ENCODE data around the gene NPHP1.

Gene NPHP1

DNA sequence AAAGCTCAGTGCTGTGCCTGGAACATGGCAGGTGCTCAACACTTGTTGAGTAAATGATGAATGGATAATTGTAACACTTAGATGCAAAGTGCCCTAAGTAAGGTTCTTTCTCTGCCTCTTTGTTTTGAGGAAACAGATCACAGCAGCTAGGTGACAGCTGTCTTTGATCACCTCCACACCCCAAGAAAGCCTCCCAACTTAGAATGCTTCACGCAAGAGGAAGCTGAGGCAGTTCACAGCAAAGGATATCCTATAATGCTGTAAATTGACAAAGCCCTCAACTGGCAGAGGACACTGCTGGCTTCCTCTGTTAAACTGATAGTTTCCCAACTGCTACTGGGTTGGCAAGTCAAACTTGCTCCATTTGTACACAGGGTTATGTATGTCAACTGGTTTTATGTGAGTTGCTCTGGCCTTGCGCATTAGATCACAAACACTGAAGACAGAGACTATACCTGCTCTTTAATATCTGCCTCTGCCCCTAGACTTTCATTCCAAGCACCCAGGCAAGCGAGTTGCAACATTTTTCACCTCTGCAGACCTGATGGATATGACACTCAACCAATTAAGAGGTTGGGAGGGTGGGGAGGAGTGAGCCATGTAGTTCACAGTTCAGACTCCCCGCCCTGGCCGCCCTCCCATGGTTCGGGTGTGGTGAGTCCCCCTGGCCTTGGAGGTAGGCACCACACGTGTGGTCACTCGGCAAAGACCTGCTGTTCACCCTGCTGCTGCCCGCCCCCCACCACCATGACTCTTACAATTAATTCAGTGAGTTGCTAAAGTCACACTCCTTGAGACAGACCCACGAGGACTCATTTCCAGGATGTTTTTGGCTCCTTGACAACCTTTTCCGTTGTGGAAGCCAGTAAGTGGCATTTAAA lies 84.4 kb downstream of the NPHP1 start:
- no peaks in the 10 kb centered on the region for H3K79me2 ChIP-seq (ENCODE audit: insufficient read depth, low read length)
- H4K20me1 ChIP-seq (ENCODE audit: insufficient read depth, low read length) = no peaks in the 10 kb centered on the region
- H3K9me3 ChIP-seq (ENCODE audit: insufficient read depth, low read length, severe bottlenecking) = no peaks in the 10 kb centered on the region
- ATAC-seq (ENCODE audit: insufficient read depth, low read depth) = no peak
- no peak overlapping the region for H3K9ac ChIP-seq (ENCODE audit: low read depth, low read length)
- H3K4me1 ChIP-seq (ENCODE audit: insufficient read depth, low read length) = no peaks in the 10 kb centered on the region
- peaks cover 25% of the 10 kb centered on the region for H3K27me3 ChIP-seq (ENCODE audit: insufficient read depth, low read length, poor library complexity)
- TF ChIP-seq EZH2 (IDR thresholded peaks at IDR 0.05; ENCODE audit: borderline replicate concordance, low read depth, low read length, severe bottlenecking) = no peak
- TF ChIP-seq, protein P1, sequence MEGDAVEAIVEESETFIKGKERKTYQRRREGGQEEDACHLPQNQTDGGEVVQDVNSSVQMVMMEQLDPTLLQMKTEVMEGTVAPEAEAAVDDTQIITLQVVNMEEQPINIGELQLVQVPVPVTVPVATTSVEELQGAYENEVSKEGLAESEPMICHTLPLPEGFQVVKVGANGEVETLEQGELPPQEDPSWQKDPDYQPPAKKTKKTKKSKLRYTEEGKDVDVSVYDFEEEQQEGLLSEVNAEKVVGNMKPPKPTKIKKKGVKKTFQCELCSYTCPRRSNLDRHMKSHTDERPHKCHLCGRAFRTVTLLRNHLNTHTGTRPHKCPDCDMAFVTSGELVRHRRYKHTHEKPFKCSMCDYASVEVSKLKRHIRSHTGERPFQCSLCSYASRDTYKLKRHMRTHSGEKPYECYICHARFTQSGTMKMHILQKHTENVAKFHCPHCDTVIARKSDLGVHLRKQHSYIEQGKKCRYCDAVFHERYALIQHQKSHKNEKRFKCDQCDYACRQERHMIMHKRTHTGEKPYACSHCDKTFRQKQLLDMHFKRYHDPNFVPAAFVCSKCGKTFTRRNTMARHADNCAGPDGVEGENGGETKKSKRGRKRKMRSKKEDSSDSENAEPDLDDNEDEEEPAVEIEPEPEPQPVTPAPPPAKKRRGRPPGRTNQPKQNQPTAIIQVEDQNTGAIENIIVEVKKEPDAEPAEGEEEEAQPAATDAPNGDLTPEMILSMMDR (IDR thresholded peaks at IDR 0.05; ENCODE audit: borderline replicate concordance, extremely low read depth, low read length, poor library complexity, severe bottlenecking) = no peak
- H3K4me2 ChIP-seq (ENCODE audit: insufficient read depth, low read length) = no peak overlapping the region
- no peaks in the 10 kb centered on the region for H3K36me3 ChIP-seq (ENCODE audit: insufficient read depth, low read length)
- no peak for DNase-seq
- no peak overlapping the region for H3K4me3 ChIP-seq (ENCODE audit: low read depth in 1 of 2, low read length in 2 of 2)
- H2AFZ ChIP-seq (ENCODE audit: low read depth, low read length) = no peak overlapping the region
- no peak overlapping the region for H3K27ac ChIP-seq (ENCODE audit: low read length)

DNA sequence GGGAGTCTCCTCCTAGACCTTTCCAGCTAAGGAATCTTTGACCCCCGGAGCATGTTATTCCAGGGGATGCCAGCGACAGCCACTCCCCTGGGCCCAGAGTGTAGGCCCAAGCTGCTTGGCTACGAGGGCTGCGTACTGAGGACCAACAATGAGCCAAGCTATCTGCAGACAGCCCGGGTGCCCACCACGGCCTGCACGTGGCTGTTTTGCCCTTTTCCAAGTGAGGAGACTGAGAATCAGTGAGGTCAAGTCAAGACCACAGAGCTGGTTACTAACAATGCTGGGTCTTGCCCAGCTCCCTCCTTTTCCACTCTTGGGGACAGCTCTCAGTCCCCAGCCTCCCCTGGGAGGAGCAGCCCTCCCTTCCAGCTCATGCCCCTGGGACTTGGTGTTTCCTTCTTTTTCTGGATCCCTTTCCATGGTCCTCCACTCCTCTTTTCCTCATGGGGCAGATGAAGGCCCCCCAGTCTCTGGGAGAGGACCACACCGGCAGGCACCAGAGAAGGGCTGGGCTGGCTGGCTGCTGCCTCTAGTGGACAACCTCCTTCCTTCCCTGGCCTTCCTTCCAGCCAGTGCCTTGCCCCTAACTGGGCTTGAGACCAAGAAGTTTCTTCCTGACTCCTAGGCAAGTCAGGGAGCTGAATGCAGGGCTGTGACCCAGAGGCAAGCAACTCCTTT lies 88.6 kb downstream of the NPHP1 start:
- no peak for ATAC-seq (ENCODE audit: insufficient read depth, low read depth)
- no peak overlapping the region for H3K4me2 ChIP-seq (ENCODE audit: insufficient read depth, low read length)
- H3K4me3 ChIP-seq (ENCODE audit: low read depth in 1 of 2, low read length in 2 of 2) = no peak overlapping the region
- no peaks in the 10 kb centered on the region for H3K79me2 ChIP-seq (ENCODE audit: insufficient read depth, low read length)
- DNase-seq = no peak
- peaks cover 18% of the 10 kb centered on the region for H3K27me3 ChIP-seq (ENCODE audit: insufficient read depth, low read length, poor library complexity)
- no peaks in the 10 kb centered on the region for H3K36me3 ChIP-seq (ENCODE audit: insufficient read depth, low read length)
- H4K20me1 ChIP-seq (ENCODE audit: insufficient read depth, low read length) = no peaks in the 10 kb centered on the region
- H2AFZ ChIP-seq (ENCODE audit: low read depth, low read length) = no peak overlapping the region
- H3K4me1 ChIP-seq (ENCODE audit: insufficient read depth, low read length) = no peaks in the 10 kb centered on the region
- H3K9ac ChIP-seq (ENCODE audit: low read depth, low read length) = no peak overlapping the region
- no peak overlapping the region for H3K27ac ChIP-seq (ENCODE audit: low read length)
- TF ChIP-seq, protein P1 (IDR thresholded peaks at IDR 0.05; ENCODE audit: borderline replicate concordance, extremely low read depth, low read length, poor library complexity, severe bottlenecking) = no peak
- TF ChIP-seq EZH2 (IDR thresholded peaks at IDR 0.05; ENCODE audit: borderline replicate concordance, low read depth, low read length, severe bottlenecking) = no peak
- no peaks in the 10 kb centered on the region for H3K9me3 ChIP-seq (ENCODE audit: insufficient read depth, low read length, severe bottlenecking)

DNA sequence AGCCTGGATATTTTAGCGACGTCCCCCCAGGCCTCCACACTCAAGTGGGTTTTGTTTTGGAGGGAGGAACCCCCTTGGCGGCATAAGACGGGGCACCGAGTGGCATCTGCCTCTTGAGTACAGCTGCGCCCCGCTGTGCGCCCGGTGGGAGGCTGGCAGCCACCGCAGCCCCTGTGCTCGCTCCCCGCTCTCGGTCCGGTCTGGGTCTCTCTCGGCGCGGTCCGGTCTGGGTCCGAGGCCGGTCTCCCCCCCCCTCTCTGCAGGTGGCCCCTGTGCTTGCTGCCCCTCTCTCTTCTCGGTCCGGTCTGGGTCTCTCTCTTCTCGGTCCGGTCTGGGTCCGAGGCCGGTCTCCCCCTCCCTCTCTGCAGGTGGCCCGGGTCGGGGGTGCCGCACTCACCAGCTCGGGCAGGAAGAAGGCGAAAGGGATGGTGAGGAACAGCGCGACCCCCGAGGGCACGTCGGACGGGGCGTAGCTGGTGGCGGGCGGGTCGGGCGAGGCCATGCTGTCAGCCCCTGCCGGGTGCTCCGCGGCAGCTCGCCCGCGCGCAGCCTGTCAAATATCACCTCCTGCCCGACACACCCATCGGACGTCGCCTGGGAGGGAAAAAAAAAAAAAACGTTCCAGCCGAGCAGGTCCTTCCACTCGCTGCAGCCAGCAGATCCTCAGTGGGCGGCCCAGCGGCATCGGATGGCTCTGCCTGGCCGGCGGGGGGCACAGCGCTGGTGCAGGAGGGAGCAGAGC lies 89.4 kb downstream of the NPHP1 start, which contains the start of gene MALL:
Gene MALL (minus strand): TSS at position 532 of the 742 bp plus-strand sequence. CDS start 30 bp downstream, at position 502.
- no peak for TF ChIP-seq EZH2 (IDR thresholded peaks at IDR 0.05; ENCODE audit: borderline replicate concordance, low read depth, low read length, severe bottlenecking)
- TF ChIP-seq, protein P1 (IDR thresholded peaks at IDR 0.05; ENCODE audit: borderline replicate concordance, extremely low read depth, low read length, poor library complexity, severe bottlenecking) = no peak
- DNase-seq (no peak), ATAC-seq (ENCODE audit: insufficient read depth, low read depth) (no peak)
- Histone ChIP-seq H3K4me3 (ENCODE audit: low read depth in 1 of 2, low read length in 2 of 2) (no peak within 1 kb of the TSS), H3K9me3 (ENCODE audit: insufficient read depth, low read length, severe bottlenecking) (no peaks in the 10 kb centered on the region), H3K79me2 (ENCODE audit: insufficient read depth, low read length) (no peaks in the 10 kb centered on the region), H3K27me3 (ENCODE audit: insufficient read depth, low read length, poor library complexity) (peaks cover 18% of the 10 kb centered on the region), H3K4me2 (ENCODE audit: insufficient read depth, low read length) (no peak within 1 kb of the TSS), H3K9ac (ENCODE audit: low read depth, low read length) (no peak within 1 kb of the TSS), H3K4me1 (ENCODE audit: insufficient read depth, low read length) (no peaks in the 10 kb centered on the region), H3K36me3 (ENCODE audit: insufficient read depth, low read length) (no peaks in the 10 kb centered on the region), H2AFZ (ENCODE audit: low read depth, low read length) (no peak within 1 kb of the TSS), H4K20me1 (ENCODE audit: insufficient read depth, low read length) (no peaks in the 10 kb centered on the region), H3K27ac (ENCODE audit: low read length) (no peak within 1 kb of the TSS)

All from DND-41 (cell line).